ENCODE results near the gene PGAP1. TPM values are rescaled to one million over a fixed set of nuclear protein-coding genes. Genes with fewer than 3 reads are reported as not detected.
"Not testable (repeated sequence)": the region's sequence is repeated elsewhere in the genome, so short reads cannot be mapped to it uniquely, and the experiment has no call there.

The PGAP1 gene
- total and polyA plus RNA-seq, 10 donors, result 0.38 to 10.1 (median 5.3) TPM

DNA sequence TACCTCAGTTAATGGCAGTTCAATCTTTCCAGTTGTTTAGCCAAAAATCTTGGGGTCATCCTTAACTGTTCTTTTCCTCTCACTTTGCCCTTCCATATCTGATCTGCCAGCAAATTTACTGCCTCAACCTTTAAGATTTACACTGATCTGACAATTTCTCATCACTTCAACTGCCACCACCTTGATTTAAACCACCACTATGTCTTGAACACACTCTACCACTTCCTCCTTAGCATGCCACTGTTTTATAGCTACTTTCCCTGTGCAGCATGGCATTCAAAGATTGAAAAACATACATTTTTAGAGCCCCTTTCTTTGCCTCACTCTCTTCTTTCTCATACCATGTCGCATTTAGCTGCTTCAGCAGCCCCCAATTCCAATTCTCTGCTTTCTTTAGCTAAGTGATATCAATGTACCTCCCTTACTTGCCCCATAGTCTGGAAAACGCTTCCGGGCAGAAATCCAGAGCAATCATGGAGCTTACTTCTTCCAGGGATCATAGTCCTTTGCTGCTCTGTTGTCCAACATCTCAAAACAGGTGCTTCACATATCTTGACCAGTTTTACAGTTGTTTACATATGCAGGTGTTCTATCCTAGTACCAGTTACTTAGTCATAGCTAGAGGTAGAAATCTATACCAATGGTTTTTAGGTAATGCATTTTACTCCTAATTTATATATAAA is 10.9 kb downstream of the PGAP1 start:
- no peak for DNase-seq
- Histone ChIP-seq H3K27me3 (replicated peaks in 1 of 7) (no peaks in the 10 kb centered on the region), H3K4me1 (peaks cover 0 to 12% (median 0%) of the 10 kb centered on the region in 6 donors), H3K9me3 (peaks cover 0 to 9% (median 0%) of the 10 kb centered on the region in 8 donors), H3K36me3 (peaks cover 0 to 18% (median 1%) of the 10 kb centered on the region in 6 donors), H3K4me3 (no peak overlapping the region), H3K27ac (peak overlapping the region in 4 of 8 donors; percentile 16 to 63 (median 36))
- intact Hi-C loops (cut with DNase I; ENCODE audit: low total_unique reads), result no loop called here
- WGBS, 5 donors, result 90 to 96% (median 93%) methylated on average over 3 of the region's 3 CpGs
- no peak for TF ChIP-seq POLR2AphosphoS5 (IDR thresholded peaks at IDR 0.05)
- TF ChIP-seq POLR2A (IDR thresholded peaks at IDR 0.05), result no peak
- TF ChIP-seq, protein P1, sequence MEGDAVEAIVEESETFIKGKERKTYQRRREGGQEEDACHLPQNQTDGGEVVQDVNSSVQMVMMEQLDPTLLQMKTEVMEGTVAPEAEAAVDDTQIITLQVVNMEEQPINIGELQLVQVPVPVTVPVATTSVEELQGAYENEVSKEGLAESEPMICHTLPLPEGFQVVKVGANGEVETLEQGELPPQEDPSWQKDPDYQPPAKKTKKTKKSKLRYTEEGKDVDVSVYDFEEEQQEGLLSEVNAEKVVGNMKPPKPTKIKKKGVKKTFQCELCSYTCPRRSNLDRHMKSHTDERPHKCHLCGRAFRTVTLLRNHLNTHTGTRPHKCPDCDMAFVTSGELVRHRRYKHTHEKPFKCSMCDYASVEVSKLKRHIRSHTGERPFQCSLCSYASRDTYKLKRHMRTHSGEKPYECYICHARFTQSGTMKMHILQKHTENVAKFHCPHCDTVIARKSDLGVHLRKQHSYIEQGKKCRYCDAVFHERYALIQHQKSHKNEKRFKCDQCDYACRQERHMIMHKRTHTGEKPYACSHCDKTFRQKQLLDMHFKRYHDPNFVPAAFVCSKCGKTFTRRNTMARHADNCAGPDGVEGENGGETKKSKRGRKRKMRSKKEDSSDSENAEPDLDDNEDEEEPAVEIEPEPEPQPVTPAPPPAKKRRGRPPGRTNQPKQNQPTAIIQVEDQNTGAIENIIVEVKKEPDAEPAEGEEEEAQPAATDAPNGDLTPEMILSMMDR (IDR thresholded peaks at IDR 0.05 in 8 of 11, conservative IDR thresholded peaks at IDR 0.05 in 3 of 11), result no peak

DNA sequence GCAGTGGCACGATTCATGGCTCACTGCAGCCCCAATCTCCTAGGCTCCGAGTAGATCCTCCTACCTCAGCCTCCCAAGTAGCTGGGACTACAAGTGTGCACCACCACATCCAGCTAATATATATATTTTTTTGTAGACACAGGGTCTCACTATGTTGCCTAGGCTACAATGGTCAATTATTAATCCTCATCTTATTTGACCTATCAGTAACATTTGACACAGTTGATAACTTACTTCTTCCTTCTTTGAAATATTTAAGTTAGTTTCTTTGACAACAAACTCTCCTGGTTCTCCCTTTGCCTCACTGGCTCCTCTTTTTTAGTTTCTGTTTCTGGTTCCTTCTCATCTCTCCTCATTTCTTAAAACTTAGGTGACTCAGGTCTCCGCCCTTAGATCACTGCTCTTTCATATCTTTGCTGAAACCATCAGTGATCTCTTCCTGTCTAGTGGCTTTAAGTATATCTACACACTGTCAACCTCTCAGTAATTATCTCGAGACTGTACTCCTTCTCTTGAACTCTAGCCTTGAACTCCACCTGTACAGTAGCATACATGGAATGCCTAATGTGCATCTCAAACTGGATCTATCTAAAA is 11.5 kb downstream of the PGAP1 start:
- no peak for DNase-seq
- Histone ChIP-seq H3K36me3 (peaks cover 0 to 18% (median 1%) of the 10 kb centered on the region in 6 donors), H3K27ac (peak overlapping the region in 4 of 8 donors; percentile 16 to 63 (median 36)), H3K4me1 (peaks cover 0 to 12% (median 0%) of the 10 kb centered on the region in 6 donors), H3K27me3 (replicated peaks in 1 of 7) (no peaks in the 10 kb centered on the region), H3K9me3 (peaks cover 0 to 9% (median 0%) of the 10 kb centered on the region in 8 donors), H3K4me3 (no peak overlapping the region)
- TF ChIP-seq POLR2AphosphoS5 (IDR thresholded peaks at IDR 0.05) (no peak), POLR2A (IDR thresholded peaks at IDR 0.05) (no peak)
- TF ChIP-seq, protein P1 (IDR thresholded peaks at IDR 0.05 in 8 of 11, conservative IDR thresholded peaks at IDR 0.05 in 3 of 11), result no peak
- 75 to 82% (median 77%) methylated on average over 4 of the region's 4 CpGs for WGBS, 5 donors
- intact Hi-C loops (cut with DNase I; ENCODE audit: low total_unique reads), result no loop called here

DNA sequence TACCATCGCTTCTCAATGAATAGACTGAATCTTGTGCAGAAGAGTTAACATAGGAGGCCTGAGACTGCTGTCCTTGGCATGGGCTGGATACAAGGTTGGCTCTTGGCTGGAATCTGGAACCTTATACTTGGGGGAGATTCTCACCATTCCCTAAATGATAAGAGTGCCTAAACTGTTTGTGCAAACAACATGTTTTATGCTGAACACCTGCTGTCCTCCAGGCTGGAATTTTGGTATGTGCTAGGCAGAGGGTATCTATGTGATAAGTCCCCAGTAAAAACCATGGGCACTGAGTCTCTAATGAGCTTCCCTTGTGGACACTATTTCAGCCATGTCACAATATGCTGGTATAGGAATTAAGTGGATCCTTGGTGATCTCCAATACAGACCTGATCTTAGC is 12.8 kb downstream of the PGAP1 start:
- H3K27ac ChIP-seq, result no peak overlapping the region
- peaks cover 0 to 9% (median 0%) of the 10 kb centered on the region in 8 donors for H3K9me3 ChIP-seq
- peaks cover 0 to 12% (median 0%) of the 10 kb centered on the region in 6 donors for H3K4me1 ChIP-seq
- H3K36me3 ChIP-seq, result peaks cover 0 to 18% (median 1%) of the 10 kb centered on the region in 6 donors
- H3K27me3 ChIP-seq (replicated peaks in 1 of 7), result no peaks in the 10 kb centered on the region
- intact Hi-C loops (cut with DNase I; ENCODE audit: low total_unique reads), result no loop called here
- TF ChIP-seq POLR2AphosphoS5 (IDR thresholded peaks at IDR 0.05), result no peak
- TF ChIP-seq, protein P1 (IDR thresholded peaks at IDR 0.05 in 8 of 11, conservative IDR thresholded peaks at IDR 0.05 in 3 of 11), result no peak
- no peak for TF ChIP-seq POLR2A (IDR thresholded peaks at IDR 0.05)
- no peak for DNase-seq
- H3K4me3 ChIP-seq, result no peak overlapping the region
- WGBS, 5 donors, result 98 to 100% (median 100%) methylated on average over 1 of the region's 1 CpG

DNA sequence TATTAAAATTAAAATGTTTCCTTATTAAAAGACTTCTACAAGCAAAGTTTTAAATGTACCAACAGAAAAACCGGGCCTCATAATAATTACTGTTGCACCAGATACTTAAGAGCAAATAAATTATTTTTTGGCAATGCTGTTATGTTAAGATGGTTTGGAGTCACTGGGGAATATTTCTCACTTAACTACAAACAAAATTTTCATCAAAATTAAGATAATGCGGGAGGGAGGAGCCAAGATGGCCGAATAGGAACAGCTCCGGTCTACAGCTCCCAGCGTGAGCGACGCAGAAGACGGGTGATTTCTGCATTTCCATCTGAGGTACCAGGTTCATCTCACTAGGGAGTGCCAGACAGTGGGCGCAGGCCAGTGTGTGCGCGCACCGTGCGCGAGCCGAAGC is 21.1 kb downstream of the PGAP1 start:
- intact Hi-C loops (cut with DNase I; ENCODE audit: low total_unique reads); DNase-seq; H3K9me3 ChIP-seq; H3K4me1 ChIP-seq; H3K27ac ChIP-seq; H3K4me3 ChIP-seq; H3K36me3 ChIP-seq; H3K27me3 ChIP-seq (replicated peaks in 1 of 7): not testable (repeated sequence)
- 71 to 95% (median 94%) methylated on average over 8 to 9 of the region's 15 CpGs for WGBS, 5 donors
